ENCODE data around the gene ZFP36.

Gene ZFP36

DNA sequence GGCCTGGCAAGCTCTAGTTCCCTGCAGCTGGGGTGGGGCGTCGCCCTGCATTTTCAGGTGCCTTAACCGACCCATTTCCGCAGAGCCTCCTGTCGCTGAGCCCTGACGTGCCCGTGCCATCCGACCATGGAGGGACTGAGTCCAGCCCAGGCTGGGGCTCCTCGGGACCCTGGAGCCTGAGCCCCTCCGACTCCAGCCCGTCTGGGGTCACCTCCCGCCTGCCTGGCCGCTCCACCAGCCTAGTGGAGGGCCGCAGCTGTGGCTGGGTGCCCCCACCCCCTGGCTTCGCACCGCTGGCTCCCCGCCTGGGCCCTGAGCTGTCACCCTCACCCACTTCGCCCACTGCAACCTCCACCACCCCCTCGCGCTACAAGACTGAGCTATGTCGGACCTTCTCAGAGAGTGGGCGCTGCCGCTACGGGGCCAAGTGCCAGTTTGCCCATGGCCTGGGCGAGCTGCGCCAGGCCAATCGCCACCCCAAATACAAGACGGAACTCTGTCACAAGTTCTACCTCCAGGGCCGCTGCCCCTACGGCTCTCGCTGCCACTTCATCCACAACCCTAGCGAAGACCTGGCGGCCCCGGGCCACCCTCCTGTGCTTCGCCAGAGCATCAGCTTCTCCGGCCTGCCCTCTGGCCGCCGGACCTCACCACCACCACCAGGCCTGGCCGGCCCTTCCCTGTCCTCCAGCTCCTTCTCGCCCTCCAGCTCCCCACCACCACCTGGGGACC, 1.2 kb downstream of the ZFP36 start:
- TF ChIP-seq EGR1 (IDR thresholded peaks at IDR 0.05) (no peak), YY1 (IDR thresholded peaks at IDR 0.05; ENCODE audit: low read depth) (no peak), FOXM1 (IDR thresholded peaks at IDR 0.05; ENCODE audit: borderline replicate concordance, low read depth) (no peak), RAD21 (IDR thresholded peaks at IDR 0.05; ENCODE audit: low read depth) (no peak), NFIC (IDR thresholded peaks at IDR 0.05) (no peak), CREB1 (IDR thresholded peaks at IDR 0.05; ENCODE audit: low read depth) (no peak), CEBPB (IDR thresholded peaks at IDR 0.05) (no peak), TAF1 (IDR thresholded peaks at IDR 0.05; ENCODE audit: low read depth) (no peak), TEAD4 (IDR thresholded peaks at IDR 0.05) (peak; percentile 44; the same call in 1 of the 2 replicates), TCF12 (IDR thresholded peaks at IDR 0.05; ENCODE audit: low read depth) (peak; percentile 69; the same call in 1 of the 2 replicates), EP300 (IDR thresholded peaks at IDR 0.05; ENCODE audit: borderline replicate concordance) (no peak), ZBTB7A (IDR thresholded peaks at IDR 0.05; ENCODE audit: low read depth) (peak; percentile 53; the same call in 1 of the 2 replicates)
- TF ChIP-seq, protein P1, sequence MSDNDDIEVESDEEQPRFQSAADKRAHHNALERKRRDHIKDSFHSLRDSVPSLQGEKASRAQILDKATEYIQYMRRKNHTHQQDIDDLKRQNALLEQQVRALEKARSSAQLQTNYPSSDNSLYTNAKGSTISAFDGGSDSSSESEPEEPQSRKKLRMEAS (IDR thresholded peaks at IDR 0.05) = no peak
- TF ChIP-seq, protein P2, sequence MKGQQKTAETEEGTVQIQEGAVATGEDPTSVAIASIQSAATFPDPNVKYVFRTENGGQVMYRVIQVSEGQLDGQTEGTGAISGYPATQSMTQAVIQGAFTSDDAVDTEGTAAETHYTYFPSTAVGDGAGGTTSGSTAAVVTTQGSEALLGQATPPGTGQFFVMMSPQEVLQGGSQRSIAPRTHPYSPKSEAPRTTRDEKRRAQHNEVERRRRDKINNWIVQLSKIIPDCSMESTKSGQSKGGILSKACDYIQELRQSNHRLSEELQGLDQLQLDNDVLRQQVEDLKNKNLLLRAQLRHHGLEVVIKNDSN (IDR thresholded peaks at IDR 0.05) = no peak
- TF ChIP-seq, protein P3, sequence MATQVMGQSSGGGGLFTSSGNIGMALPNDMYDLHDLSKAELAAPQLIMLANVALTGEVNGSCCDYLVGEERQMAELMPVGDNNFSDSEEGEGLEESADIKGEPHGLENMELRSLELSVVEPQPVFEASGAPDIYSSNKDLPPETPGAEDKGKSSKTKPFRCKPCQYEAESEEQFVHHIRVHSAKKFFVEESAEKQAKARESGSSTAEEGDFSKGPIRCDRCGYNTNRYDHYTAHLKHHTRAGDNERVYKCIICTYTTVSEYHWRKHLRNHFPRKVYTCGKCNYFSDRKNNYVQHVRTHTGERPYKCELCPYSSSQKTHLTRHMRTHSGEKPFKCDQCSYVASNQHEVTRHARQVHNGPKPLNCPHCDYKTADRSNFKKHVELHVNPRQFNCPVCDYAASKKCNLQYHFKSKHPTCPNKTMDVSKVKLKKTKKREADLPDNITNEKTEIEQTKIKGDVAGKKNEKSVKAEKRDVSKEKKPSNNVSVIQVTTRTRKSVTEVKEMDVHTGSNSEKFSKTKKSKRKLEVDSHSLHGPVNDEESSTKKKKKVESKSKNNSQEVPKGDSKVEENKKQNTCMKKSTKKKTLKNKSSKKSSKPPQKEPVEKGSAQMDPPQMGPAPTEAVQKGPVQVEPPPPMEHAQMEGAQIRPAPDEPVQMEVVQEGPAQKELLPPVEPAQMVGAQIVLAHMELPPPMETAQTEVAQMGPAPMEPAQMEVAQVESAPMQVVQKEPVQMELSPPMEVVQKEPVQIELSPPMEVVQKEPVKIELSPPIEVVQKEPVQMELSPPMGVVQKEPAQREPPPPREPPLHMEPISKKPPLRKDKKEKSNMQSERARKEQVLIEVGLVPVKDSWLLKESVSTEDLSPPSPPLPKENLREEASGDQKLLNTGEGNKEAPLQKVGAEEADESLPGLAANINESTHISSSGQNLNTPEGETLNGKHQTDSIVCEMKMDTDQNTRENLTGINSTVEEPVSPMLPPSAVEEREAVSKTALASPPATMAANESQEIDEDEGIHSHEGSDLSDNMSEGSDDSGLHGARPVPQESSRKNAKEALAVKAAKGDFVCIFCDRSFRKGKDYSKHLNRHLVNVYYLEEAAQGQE (IDR thresholded peaks at IDR 0.05; ENCODE audit: low read depth) = no peak

DNA sequence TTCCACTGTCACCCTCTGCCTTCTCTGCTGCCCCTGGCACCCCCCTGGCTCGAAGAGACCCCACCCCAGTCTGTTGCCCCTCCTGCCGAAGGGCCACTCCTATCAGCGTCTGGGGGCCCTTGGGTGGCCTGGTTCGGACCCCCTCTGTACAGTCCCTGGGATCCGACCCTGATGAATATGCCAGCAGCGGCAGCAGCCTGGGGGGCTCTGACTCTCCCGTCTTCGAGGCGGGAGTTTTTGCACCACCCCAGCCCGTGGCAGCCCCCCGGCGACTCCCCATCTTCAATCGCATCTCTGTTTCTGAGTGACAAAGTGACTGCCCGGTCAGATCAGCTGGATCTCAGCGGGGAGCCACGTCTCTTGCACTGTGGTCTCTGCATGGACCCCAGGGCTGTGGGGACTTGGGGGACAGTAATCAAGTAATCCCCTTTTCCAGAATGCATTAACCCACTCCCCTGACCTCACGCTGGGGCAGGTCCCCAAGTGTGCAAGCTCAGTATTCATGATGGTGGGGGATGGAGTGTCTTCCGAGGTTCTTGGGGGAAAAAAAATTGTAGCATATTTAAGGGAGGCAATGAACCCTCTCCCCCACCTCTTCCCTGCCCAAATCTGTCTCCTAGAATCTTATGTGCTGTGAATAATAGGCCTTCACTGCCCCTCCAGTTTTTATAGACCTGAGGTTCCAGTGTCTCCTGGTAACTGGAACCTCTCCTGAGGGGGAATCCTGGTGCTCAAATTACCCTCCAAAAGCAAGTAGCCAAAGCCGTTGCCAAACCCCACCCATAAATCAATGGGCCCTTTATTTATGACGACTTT, 2.0 kb downstream of the ZFP36 start:
- TF ChIP-seq YY1 (IDR thresholded peaks at IDR 0.05; ENCODE audit: low read depth) = no peak
- no peak for TF ChIP-seq CEBPB (IDR thresholded peaks at IDR 0.05)
- no peak for TF ChIP-seq NFIC (IDR thresholded peaks at IDR 0.05)
- no peak for TF ChIP-seq CREB1 (IDR thresholded peaks at IDR 0.05; ENCODE audit: low read depth)
- no peak for TF ChIP-seq RAD21 (IDR thresholded peaks at IDR 0.05; ENCODE audit: low read depth)
- TF ChIP-seq EP300 (IDR thresholded peaks at IDR 0.05; ENCODE audit: borderline replicate concordance) = no peak
- TF ChIP-seq TAF1 (IDR thresholded peaks at IDR 0.05; ENCODE audit: low read depth) = no peak
- no peak for TF ChIP-seq EGR1 (IDR thresholded peaks at IDR 0.05)
- no peak for TF ChIP-seq TCF12 (IDR thresholded peaks at IDR 0.05; ENCODE audit: low read depth)
- TF ChIP-seq, protein P3 (IDR thresholded peaks at IDR 0.05; ENCODE audit: low read depth) = no peak
- TF ChIP-seq TEAD4 (IDR thresholded peaks at IDR 0.05) = no peak
- TF ChIP-seq, protein P1 (IDR thresholded peaks at IDR 0.05) = no peak
- TF ChIP-seq FOXM1 (IDR thresholded peaks at IDR 0.05; ENCODE audit: borderline replicate concordance, low read depth) = no peak

DNA sequence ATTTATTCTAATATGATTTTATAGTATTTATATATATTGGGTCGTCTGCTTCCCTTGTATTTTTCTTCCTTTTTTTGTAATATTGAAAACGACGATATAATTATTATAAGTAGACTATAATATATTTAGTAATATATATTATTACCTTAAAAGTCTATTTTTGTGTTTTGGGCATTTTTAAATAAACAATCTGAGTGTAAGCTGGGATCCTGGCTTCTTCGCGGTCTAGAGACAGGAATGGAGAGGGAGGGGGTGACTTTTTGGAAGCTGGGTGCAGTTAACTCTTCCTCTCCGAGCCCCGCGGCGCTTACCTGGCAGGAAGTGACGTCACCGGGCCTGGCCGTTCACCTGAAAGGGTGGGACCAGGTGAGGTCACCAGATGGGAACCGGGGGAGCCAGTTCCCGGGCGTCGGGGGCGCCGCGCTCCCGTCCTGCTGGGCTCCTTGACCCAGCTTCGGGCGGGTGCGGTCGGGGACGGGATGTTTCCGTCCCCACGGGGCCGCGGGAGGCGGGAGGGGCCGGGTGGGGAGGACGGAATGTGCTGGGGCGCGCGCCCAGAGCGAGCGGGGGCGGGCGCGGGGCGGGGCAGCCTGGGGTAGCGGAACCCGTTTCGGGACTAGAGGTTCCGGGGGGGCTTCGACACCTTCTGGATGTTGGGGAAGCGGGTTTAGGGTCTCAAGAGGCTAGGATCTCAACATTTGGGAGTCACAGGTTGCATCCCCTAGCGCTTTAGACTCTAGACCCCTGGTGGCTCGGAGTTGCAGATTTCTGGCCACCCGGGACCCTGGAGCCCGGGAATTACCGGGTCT, 2.8 kb downstream of the ZFP36 start:
- no peak for TF ChIP-seq CEBPB (IDR thresholded peaks at IDR 0.05)
- TF ChIP-seq YY1 (IDR thresholded peaks at IDR 0.05; ENCODE audit: low read depth) = no peak
- TF ChIP-seq ZBTB7A (IDR thresholded peaks at IDR 0.05; ENCODE audit: low read depth) = no peak
- no peak for TF ChIP-seq FOXM1 (IDR thresholded peaks at IDR 0.05; ENCODE audit: borderline replicate concordance, low read depth)
- peak; percentile 81 for TF ChIP-seq CREB1 (IDR thresholded peaks at IDR 0.05; ENCODE audit: low read depth)
- peak; percentile 61 for TF ChIP-seq NFIC (IDR thresholded peaks at IDR 0.05)
- TF ChIP-seq TEAD4 (IDR thresholded peaks at IDR 0.05) = peak; percentile 42
- TF ChIP-seq, protein P3 (IDR thresholded peaks at IDR 0.05; ENCODE audit: low read depth) = no peak
- TF ChIP-seq, protein P1 (IDR thresholded peaks at IDR 0.05) = peak; percentile 37
- TF ChIP-seq EGR1 (IDR thresholded peaks at IDR 0.05) = peak; percentile 80
- no peak for TF ChIP-seq RAD21 (IDR thresholded peaks at IDR 0.05; ENCODE audit: low read depth)
- TF ChIP-seq, protein P2 (IDR thresholded peaks at IDR 0.05) = no peak
- peak; percentile 76 for TF ChIP-seq TCF12 (IDR thresholded peaks at IDR 0.05; ENCODE audit: low read depth)
- peak; percentile 56; the same call in 1 of the 2 replicates for TF ChIP-seq EP300 (IDR thresholded peaks at IDR 0.05; ENCODE audit: borderline replicate concordance)
- no peak; the same call in 1 of the 2 replicates for TF ChIP-seq TAF1 (IDR thresholded peaks at IDR 0.05; ENCODE audit: low read depth)

Data from Ishikawa (cell line).